Osteocyte (in vitro differentiated cells): ENCODE data around the gene PAK5. TPM values are rescaled to one million over a fixed set of nuclear protein-coding genes. Genes with fewer than 3 reads are reported as not detected.

ENCODE experiments used
- DNase-seq: peaks from one replicate; pipeline ENCODE4 v3.0.0; 2021; ENCODE audit warnings: mixed read lengths; ENCODE audit not compliant: unreplicated experiment; ENCODE audit errors: extremely low spot score
- H3K27ac Mint-ChIP-seq: one replicate; pipeline ENCODE4 v1.8.0; 2021; ENCODE audit warnings: mild to moderate bottlenecking, mixed read lengths; ENCODE audit not compliant: unreplicated experiment
- H3K27me3 Mint-ChIP-seq: one replicate; pipeline ENCODE4 v1.8.0; 2021; ENCODE audit warnings: mixed read lengths; ENCODE audit not compliant: unreplicated experiment
- H3K36me3 Mint-ChIP-seq: one replicate; pipeline ENCODE4 v1.8.0; 2021; ENCODE audit warnings: mixed read lengths; ENCODE audit not compliant: unreplicated experiment
- H3K4me1 Mint-ChIP-seq: one replicate; pipeline ENCODE4 v1.8.0; 2021; ENCODE audit warnings: mixed read lengths; ENCODE audit not compliant: unreplicated experiment
- H3K4me3 Mint-ChIP-seq: one replicate; pipeline ENCODE4 v1.8.0; 2021; ENCODE audit warnings: mild to moderate bottlenecking, moderate library complexity, mixed read lengths; ENCODE audit not compliant: unreplicated experiment
- H3K9me3 Mint-ChIP-seq: one replicate; pipeline ENCODE4 v1.8.0; 2021; ENCODE audit warnings: mixed read lengths; ENCODE audit not compliant: unreplicated experiment
- CTCF ChIP-seq: fragments of 200-600 bp; sonication (generic); IDR thresholded peaks from 2 replicates; pipeline ENCODE4 v1.5.0; 2021; ENCODE audit warnings: antibody characterized with exemption, mild to moderate bottlenecking, moderate library complexity
- total RNA-seq: library from RNA; stranded (reverse); gene quantifications from 2 replicates; pipeline ENCODE4 v1.2.1, GENCODE V29; 2021

The PAK5 gene
- total RNA-seq, 1 donor from 2014 or later, result not detected

GRCh38 chr20:9501473-9501872, 337.4 kb downstream of the PAK5 start:
- H3K27ac Mint-ChIP-seq, result no peak overlapping the region
- no peaks in the 10 kb centered on the region for H3K36me3 Mint-ChIP-seq
- H3K4me3 Mint-ChIP-seq, result no peak overlapping the region
- DNase-seq, result no peak
- H3K4me1 Mint-ChIP-seq, result no peaks in the 10 kb centered on the region
- H3K27me3 Mint-ChIP-seq, result peaks cover 19% of the 10 kb centered on the region
- no peaks in the 10 kb centered on the region for H3K9me3 Mint-ChIP-seq
- TF ChIP-seq CTCF, result no peak

GRCh38 chr20:9500121-9500520, 338.8 kb downstream of the PAK5 start:
- H3K4me1 Mint-ChIP-seq, result no peaks in the 10 kb centered on the region
- no peak overlapping the region for H3K4me3 Mint-ChIP-seq
- H3K36me3 Mint-ChIP-seq, result no peaks in the 10 kb centered on the region
- H3K27ac Mint-ChIP-seq, result no peak overlapping the region
- TF ChIP-seq CTCF, result no peak
- DNase-seq, result no peak
- peaks cover 6% of the 10 kb centered on the region for H3K9me3 Mint-ChIP-seq
- H3K27me3 Mint-ChIP-seq, result peaks cover 13% of the 10 kb centered on the region

- peaks cover 10% of the 10 kb centered on the region for H3K27me3 Mint-ChIP-seq
- no peak overlapping the region for H3K27ac Mint-ChIP-seq
- no peak for DNase-seq
- H3K4me1 Mint-ChIP-seq, result no peaks in the 10 kb centered on the region
- H3K36me3 Mint-ChIP-seq, result no peaks in the 10 kb centered on the region
- peaks cover 14% of the 10 kb centered on the region for H3K9me3 Mint-ChIP-seq
- TF ChIP-seq CTCF, result no peak
- H3K4me3 Mint-ChIP-seq, result no peak overlapping the region
These were observed 339.6 kb downstream of the PAK5 start for GRCh38 chr20:9499126-9499899.

GRCh38 chr20:9498322-9498721, 340.6 kb downstream of the PAK5 start:
- no peak for TF ChIP-seq CTCF
- H3K9me3 Mint-ChIP-seq, result peaks cover 15% of the 10 kb centered on the region
- H3K27ac Mint-ChIP-seq, result no peak overlapping the region
- no peak overlapping the region for H3K4me3 Mint-ChIP-seq
- DNase-seq, result no peak
- peaks cover 10% of the 10 kb centered on the region for H3K27me3 Mint-ChIP-seq
- H3K36me3 Mint-ChIP-seq, result no peaks in the 10 kb centered on the region
- H3K4me1 Mint-ChIP-seq, result peaks cover 2% of the 10 kb centered on the region

GRCh38 chr20:9496155-9496554, 342.7 kb downstream of the PAK5 start:
- no peak overlapping the region for H3K27ac Mint-ChIP-seq
- H3K36me3 Mint-ChIP-seq, result no peaks in the 10 kb centered on the region
- peaks cover 5% of the 10 kb centered on the region for H3K27me3 Mint-ChIP-seq
- H3K9me3 Mint-ChIP-seq, result peaks cover 15% of the 10 kb centered on the region
- TF ChIP-seq CTCF, result no peak
- DNase-seq, result no peak
- H3K4me3 Mint-ChIP-seq, result no peak overlapping the region
- peaks cover 18% of the 10 kb centered on the region for H3K4me1 Mint-ChIP-seq
